NT2/D1 (cell line): ENCODE results near the gene SORBS1.

Source experiments
- DNase-seq: peaks from one replicate; pipeline ENCODE4 v3.0.0-alpha.2; 2011; ENCODE audit warnings: low read depth, low spot score
- H3K27me3 ChIP-seq: 2 replicates; pipeline ENCODE4 v1.6.0; 2011; ENCODE audit warnings: mild to moderate bottlenecking; ENCODE audit not compliant: insufficient read length, insufficient read depth
- H3K36me3 ChIP-seq: 2 replicates; pipeline ENCODE4 v1.6.1; 2011; ENCODE audit warnings: mild to moderate bottlenecking, low read length, mixed read lengths; ENCODE audit not compliant: insufficient read depth, insufficient read length
- H3K4me1 ChIP-seq: 2 replicates; pipeline ENCODE4 v1.5.1; 2011; ENCODE audit not compliant: insufficient read depth, insufficient read length
- H3K4me3 ChIP-seq: 2 replicates; pipeline ENCODE4 v1.5.1; 2011; ENCODE audit warnings: low read depth; ENCODE audit not compliant: insufficient read length
- H3K9ac ChIP-seq: 2 replicates; pipeline ENCODE4 v1.6.0; 2011; ENCODE audit warnings: low read depth; ENCODE audit not compliant: insufficient read length
- H3K9me3 ChIP-seq: 2 replicates; pipeline ENCODE4 v1.5.1; 2011; ENCODE audit warnings: mild to moderate bottlenecking, low read length; ENCODE audit not compliant: insufficient read depth
- SUZ12 ChIP-seq: IDR thresholded peaks from 2 replicates; pipeline ENCODE4 v1.6.1; 2011; ENCODE audit not compliant: insufficient read length, insufficient read depth; ENCODE audit errors: extremely low read depth
- YY1 ChIP-seq: IDR thresholded peaks from 2 replicates; pipeline ENCODE4 v1.6.1; 2011; ENCODE audit not compliant: insufficient read length, insufficient read depth
- ZNF274 ChIP-seq: IDR thresholded peaks from 2 replicates; pipeline ENCODE4 v1.6.1; 2011; ENCODE audit warnings: mild to moderate bottlenecking, low read depth, low read length

SORBS1 gene

DNA sequence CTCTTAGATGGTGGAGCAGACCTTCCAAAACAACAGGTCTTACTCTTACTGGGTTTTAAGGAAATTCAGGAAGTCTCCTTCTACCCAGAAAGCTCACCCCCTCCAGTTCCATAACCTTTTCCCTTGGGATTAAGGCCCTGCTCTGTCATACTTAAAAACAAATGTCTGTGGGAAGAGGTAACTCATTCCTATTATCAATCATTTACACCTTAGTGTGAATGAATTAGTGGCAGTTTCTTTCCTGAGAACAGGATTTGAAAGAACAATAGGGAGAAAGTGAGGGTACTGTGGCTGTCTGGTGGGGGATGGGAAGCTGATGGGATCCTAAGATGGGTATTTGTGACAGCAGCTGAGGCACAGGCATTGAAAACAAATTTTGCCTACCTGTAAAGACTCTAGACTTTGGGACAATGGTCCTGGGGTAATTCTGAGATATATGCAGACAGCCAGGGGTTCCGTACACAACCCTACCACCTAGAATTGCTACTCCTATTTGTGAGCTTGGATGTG is 248.1 kb downstream of the SORBS1 start:
- H3K9me3 ChIP-seq: no peaks in the 10 kb centered on the region
- H3K9ac ChIP-seq: no peak overlapping the region
- no peak overlapping the region for H3K4me3 ChIP-seq
- no peaks in the 10 kb centered on the region for H3K27me3 ChIP-seq
- no peak for DNase-seq
- peaks cover 15% of the 10 kb centered on the region for H3K4me1 ChIP-seq
- no peaks in the 10 kb centered on the region for H3K36me3 ChIP-seq
- no peak for TF ChIP-seq SUZ12

DNA sequence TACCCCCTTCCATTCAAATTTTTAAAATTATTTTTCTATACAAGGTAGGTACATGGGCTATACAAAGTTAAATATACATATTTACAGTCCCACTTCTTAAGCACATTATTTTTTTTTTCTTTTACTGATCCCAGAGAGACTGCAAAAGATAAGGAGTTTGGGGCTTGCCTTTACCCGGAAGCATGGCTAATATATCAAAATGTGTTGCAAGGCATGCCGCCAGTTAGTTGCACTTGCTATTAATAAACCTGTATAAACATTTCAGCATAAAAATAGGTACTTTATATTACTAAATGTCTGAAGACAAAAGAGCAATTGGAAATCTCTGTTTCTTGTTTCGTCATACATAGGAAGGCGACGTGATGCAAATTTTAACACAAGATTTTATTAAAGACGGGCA is 248.9 kb downstream of the SORBS1 start:
- Histone ChIP-seq H3K9ac (no peak overlapping the region), H3K4me1 (peaks cover 15% of the 10 kb centered on the region), H3K4me3 (no peak overlapping the region), H3K27me3 (no peaks in the 10 kb centered on the region), H3K9me3 (no peaks in the 10 kb centered on the region), H3K36me3 (no peaks in the 10 kb centered on the region)
- DNase-seq: no peak
- TF ChIP-seq SUZ12 (no peak), YY1 (no peak), ZNF274 (no peak)

DNA sequence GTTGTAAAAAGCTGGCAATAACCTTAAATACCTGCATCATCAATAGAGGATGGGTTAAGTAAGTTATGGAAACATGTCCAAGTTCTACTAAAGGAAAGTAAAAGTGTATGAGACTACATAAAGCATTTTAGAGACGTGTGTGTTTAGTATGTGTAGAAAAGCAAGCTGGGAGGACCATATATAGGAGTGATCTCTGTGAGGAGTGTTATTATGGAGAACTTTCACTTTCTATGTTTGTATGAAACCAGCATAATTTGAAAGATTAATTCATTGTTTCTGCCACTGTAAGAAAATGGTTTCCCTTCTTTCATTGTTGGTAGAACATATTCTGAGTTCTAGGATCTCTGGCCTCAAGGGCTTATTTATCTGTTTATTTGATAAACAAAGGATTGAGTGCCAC is 251.2 kb downstream of the SORBS1 start:
- Histone ChIP-seq H3K9ac (no peak overlapping the region), H3K9me3 (no peaks in the 10 kb centered on the region), H3K4me1 (peaks cover 12% of the 10 kb centered on the region), H3K27me3 (no peaks in the 10 kb centered on the region), H3K36me3 (no peaks in the 10 kb centered on the region), H3K4me3 (no peak overlapping the region)
- DNase-seq: no peak
- TF ChIP-seq SUZ12 (no peak), ZNF274 (no peak), YY1 (no peak)

DNA sequence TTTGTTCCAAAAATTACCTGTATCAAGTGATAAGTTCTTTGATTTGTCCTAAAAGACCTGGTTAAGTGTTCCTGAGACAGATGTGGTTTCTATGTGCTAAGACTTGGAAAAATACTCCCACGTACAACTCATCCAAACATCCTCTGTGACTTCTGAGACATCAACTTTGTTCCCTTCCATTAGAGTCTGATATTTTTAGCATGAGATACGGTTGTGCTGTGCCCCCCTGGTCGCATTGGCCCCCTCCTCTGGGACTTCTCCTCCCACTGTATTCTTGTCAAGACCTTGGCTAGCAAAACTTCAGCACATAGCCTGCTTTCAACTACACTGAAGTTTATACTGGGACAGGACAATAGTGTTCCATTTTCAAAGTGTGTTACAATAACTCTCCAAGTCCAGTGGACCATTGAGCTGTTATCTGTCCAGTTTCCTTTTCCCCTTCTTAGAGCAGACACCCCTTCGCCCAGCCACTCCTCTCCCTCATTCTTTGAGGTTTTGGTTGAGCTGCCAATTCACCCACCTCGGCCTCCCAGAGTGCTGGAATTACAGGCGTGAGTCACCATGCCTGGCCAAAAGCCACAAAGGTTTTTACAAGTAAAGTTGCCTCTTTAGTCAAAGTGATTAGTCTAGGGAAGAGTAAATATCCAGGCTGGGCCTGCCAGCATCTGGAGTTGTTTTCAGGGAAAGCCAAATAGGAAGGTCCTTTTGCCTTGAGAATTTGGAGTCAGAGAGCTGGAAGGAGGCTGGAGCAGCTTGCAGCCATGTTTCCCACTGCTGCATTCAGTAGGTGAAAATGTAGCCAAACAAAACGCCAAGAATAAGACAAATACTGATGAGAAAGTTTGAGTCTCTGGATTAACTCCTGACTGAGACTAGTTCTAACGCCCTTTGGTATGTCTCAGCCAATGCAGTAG is 252.5 kb downstream of the SORBS1 start:
- Histone ChIP-seq H3K9ac (no peak overlapping the region), H3K4me1 (peaks cover 6% of the 10 kb centered on the region), H3K4me3 (no peak overlapping the region), H3K9me3 (no peaks in the 10 kb centered on the region), H3K36me3 (no peaks in the 10 kb centered on the region), H3K27me3 (peaks cover under 1% of the 10 kb centered on the region)
- no peak for DNase-seq
- TF ChIP-seq SUZ12: no peak
- TF ChIP-seq ZNF274: no peak
- peak; percentile 18 for TF ChIP-seq YY1

DNA sequence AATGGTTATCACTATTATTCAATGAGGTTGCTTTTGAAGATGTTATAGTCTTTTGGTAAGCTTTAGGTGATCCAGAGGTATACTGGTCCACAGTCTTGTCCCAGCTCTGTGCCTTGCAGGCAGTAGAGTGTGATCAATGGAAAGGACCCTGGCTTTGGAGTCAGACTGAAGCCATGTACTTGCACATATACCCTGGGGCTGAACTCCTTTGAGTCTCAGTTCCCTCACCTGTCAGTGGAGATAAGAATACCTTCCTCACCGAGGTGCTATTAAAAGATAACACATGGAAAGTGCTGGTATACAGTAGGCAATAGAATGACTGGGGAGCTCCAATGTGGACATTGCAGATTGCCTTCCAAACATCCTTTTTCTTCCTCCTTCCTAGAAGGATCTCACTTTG is 254.3 kb downstream of the SORBS1 start:
- Histone ChIP-seq H3K4me3 (no peak overlapping the region), H3K27me3 (peaks cover 4% of the 10 kb centered on the region), H3K36me3 (no peaks in the 10 kb centered on the region), H3K9ac (no peak overlapping the region), H3K9me3 (no peaks in the 10 kb centered on the region), H3K4me1 (peaks cover 8% of the 10 kb centered on the region)
- TF ChIP-seq YY1 (no peak), SUZ12 (no peak), ZNF274 (no peak)
- DNase-seq: no peak

DNA sequence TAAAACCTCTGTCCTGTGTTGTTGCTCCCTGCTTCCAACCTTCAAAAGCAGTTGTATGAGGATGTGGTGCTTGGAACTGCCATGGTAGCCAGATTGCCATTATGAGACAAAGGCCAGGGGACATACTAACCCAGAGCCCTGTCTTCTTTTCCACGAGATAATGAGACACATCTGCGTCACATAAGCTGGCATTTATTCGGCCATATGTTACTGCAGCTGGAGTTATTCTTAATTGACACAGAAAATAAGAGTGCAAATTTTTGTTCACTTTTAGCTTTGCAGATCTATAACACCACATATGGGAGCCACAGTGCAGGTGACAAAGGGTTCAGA is 254.9 kb downstream of the SORBS1 start:
- no peak overlapping the region for H3K4me3 ChIP-seq
- no peak for DNase-seq
- TF ChIP-seq YY1: no peak
- TF ChIP-seq ZNF274: no peak
- no peak for TF ChIP-seq SUZ12
- H3K27me3 ChIP-seq: peaks cover 4% of the 10 kb centered on the region
- no peak overlapping the region for H3K9ac ChIP-seq
- H3K36me3 ChIP-seq: no peaks in the 10 kb centered on the region
- H3K9me3 ChIP-seq: no peaks in the 10 kb centered on the region
- H3K4me1 ChIP-seq: peaks cover 8% of the 10 kb centered on the region

DNA sequence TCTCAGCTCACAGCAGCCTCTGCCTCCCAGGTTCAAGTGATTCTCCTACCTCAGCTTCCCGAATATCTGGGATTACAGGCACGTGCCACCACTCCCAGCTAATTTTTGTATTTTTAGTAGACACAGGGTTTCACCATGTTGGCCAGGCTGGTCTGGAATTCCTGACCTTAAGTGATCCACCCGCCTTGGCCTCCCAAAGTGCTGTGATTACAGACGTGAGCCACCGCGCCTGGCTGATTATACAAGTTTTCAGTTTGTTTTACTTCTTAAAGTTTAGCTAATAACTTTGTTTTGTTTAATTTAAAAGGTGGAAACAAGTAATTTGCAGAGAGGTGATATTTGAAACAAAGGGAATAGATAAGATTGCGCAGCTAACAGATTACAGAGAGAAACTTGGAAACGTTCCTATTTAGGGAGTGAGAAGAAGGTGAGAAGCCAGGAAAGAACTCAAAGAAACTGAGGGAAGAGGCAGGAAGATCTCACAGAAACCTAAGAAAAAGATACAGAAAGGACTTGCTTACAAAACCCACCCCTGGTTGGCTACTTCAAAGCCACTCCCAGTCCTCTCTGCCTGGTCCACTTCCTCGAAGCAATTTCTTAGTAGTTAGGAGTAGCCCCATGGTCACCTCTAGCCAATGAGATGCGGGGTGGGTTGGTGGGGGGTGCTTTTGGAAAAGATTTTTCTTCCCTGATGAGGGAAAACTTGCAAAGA is 255.4 kb downstream of the SORBS1 start:
- H3K9ac ChIP-seq: no peak overlapping the region
- H3K4me1 ChIP-seq: peaks cover 6% of the 10 kb centered on the region
- TF ChIP-seq SUZ12 (no peak), YY1 (no peak), ZNF274 (no peak)

More for the DNA sequence above, 255.4 kb downstream of the SORBS1 start:
- Histone ChIP-seq H3K9me3 (no peaks in the 10 kb centered on the region), H3K27me3 (peaks cover 4% of the 10 kb centered on the region), H3K36me3 (no peaks in the 10 kb centered on the region), H3K4me3 (no peak overlapping the region)
- no peak for DNase-seq
